ENCODE results near the gene EZH1.

- no peak for TF ChIP-seq MAX (IDR thresholded peaks at IDR 0.05)
- no peak for TF ChIP-seq RAD21 (IDR thresholded peaks at IDR 0.05; ENCODE audit: low read depth)
- no peak for TF ChIP-seq CEBPB (IDR thresholded peaks at IDR 0.05)
- no peak for TF ChIP-seq EP300 (IDR thresholded peaks at IDR 0.05; ENCODE audit: borderline replicate concordance)
- no peak for TF ChIP-seq CREB1 (IDR thresholded peaks at IDR 0.05; ENCODE audit: low read depth)
These were observed 45.5 kb downstream of the EZH1 start for GRCh38 chr17:42699415-42699740.

Measured in Ishikawa (cell line).